ENCODE data around the gene BTLA. TPM values are rescaled to one million over a fixed set of nuclear protein-coding genes. Genes with fewer than 3 reads are reported as not detected.

The BTLA gene
- total and polyA plus RNA-seq, 2 of the 8 experiments (the other 6 are each of a cell fraction or from before 2014, with no cell fraction given), result not detected

DNA sequence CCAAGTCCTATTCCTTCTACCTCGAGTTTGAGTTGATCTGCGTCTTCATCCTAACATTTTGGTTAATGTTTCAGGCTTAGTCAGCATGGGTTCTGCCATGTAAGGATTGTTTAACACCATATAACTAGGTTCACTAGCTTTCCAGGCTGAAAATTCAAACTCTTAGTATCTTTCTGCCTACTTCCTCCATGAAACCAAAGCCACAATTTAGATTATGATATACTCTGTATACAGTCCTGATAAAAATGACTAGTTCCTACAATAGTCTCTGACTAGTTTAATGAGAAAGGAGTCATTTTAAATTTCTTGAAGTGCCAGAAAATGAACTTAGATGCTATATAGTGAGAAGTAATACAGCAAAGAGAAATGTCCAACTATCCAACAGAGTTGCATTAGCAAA, 6.6 kb upstream of the BTLA start:
- no peak overlapping the region for H2AFZ ChIP-seq (ENCODE audit: low read length)
- no peak overlapping the region for H2BK5ac ChIP-seq (ENCODE audit: low read depth, low read length)
- FAIRE-seq (no peak), DNase-seq (ENCODE audit: low read depth in 1 of 2, low spot score in 2 of 2) (no peak)
- H4K91ac ChIP-seq (replicated peaks; ENCODE audit: insufficient read length, low read length), result no peak overlapping the region
- H3K4me1 ChIP-seq (replicated peaks in 1 of 4; ENCODE audit: control insufficient read depth in 3 of 4, insufficient read depth in 4 of 4, low read length in 3 of 4), result 0 out of 7 replicates have a peak, but pooled peaks cover 0 to 2% (median 0%) of the 10 kb centered on the region in 4 experiments
- H2BK15ac ChIP-seq (ENCODE audit: low read length), result no peak overlapping the region
- no peak overlapping the region for H3K14ac ChIP-seq (ENCODE audit: insufficient read length)
- no peaks in the 10 kb centered on the region for H3K79me1 ChIP-seq (ENCODE audit: low read depth, low read length)
- no peaks in the 10 kb centered on the region for H4K20me1 ChIP-seq (replicated peaks in 1 of 2; ENCODE audit: control insufficient read depth in 1 of 2, insufficient read depth in 2 of 2, low read length in 2 of 2)
- no peak overlapping the region for H2BK20ac ChIP-seq (ENCODE audit: low read length)
- H2AK5ac ChIP-seq (ENCODE audit: low read depth, low read length), result no peak overlapping the region
- no peaks in the 10 kb centered on the region for H3K23me2 ChIP-seq (ENCODE audit: low read depth, low read length)
- no peak for TF ChIP-seq JUN (IDR thresholded peaks at IDR 0.05; ENCODE audit: low read depth, low read length)
- TF ChIP-seq, protein P1, sequence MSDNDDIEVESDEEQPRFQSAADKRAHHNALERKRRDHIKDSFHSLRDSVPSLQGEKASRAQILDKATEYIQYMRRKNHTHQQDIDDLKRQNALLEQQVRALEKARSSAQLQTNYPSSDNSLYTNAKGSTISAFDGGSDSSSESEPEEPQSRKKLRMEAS (IDR thresholded peaks at IDR 0.05), result no peak
- H3K4ac ChIP-seq (replicated peaks; ENCODE audit: insufficient read length, low read depth, low read length), result no peak overlapping the region
- ChIA-PET CTCF (ENCODE audit: partially characterized antibody) (interaction anchor here (0.9 kb wide), 1 partner anchor 48 kb away, joined by 3 read pairs; no protein-coding TSS in a partner anchor), POLR2A (ENCODE audit: partially characterized antibody) (no interaction called here)
- no peak overlapping the region for H4K8ac ChIP-seq (ENCODE audit: extremely low read depth, insufficient read depth, low read length)
- H3K4me3 ChIP-seq (ENCODE audit: extremely low read depth in 1 of 4, insufficient read depth in 2 of 4, low read depth in 3 of 4, low read length in 4 of 4), result no peak overlapping the region
- WGBS, 2 experiments (ENCODE audit: extremely low coverage in 1 of 2, insufficient coverage in 1 of 2, insufficient read length in 1 of 2, insufficient replicate concordance in 2 of 2, low coverage in 1 of 2, low lambda C conversion rate in 2 of 2, missing lambda C conversion rate in 1 of 2), result 41% methylated on average over 2 of the region's 2 CpGs; no CpG with 5 or more reads in 1 of the 2 experiments
- no peak overlapping the region for H4K5ac ChIP-seq (ENCODE audit: insufficient read length, low read depth, low read length)
- no peaks in the 10 kb centered on the region for H3K79me2 ChIP-seq (ENCODE audit: control insufficient read depth in 1 of 2, insufficient read depth in 2 of 2, low read length in 2 of 2)
- H3K56ac ChIP-seq (replicated peaks; ENCODE audit: insufficient read length, low read depth, low read length), result no peak overlapping the region
- H3K9ac ChIP-seq (replicated peaks in 1 of 4; ENCODE audit: extremely low read depth in 1 of 4, low read depth in 3 of 4, low read length in 3 of 4), result no peak overlapping the region
- H2BK120ac ChIP-seq (replicated peaks; ENCODE audit: low read depth, low read length), result no peak overlapping the region
- no peak overlapping the region for H3K4me2 ChIP-seq (ENCODE audit: insufficient read depth in 1 of 2, low read depth in 2 of 2, low read length in 2 of 2)
- H3K27me3 ChIP-seq (replicated peaks in 1 of 4; ENCODE audit: control insufficient read depth in 3 of 4, extremely low read depth in 1 of 4, insufficient read depth in 3 of 4, low read length in 3 of 4), result peaks cover 0 to 1% (median 0%) of the 10 kb centered on the region in 4 experiments; a peak in 1 of 7 replicates
- no peaks in the 10 kb centered on the region; a peak in 2 of 8 replicates for H3K36me3 ChIP-seq (ENCODE audit: control insufficient read depth in 2 of 4, insufficient read depth in 4 of 4, low read length in 3 of 4)
- H3K23ac ChIP-seq (ENCODE audit: insufficient read length), result no peak overlapping the region
- H3K27ac ChIP-seq (ENCODE audit: low read depth, low read length), result no peak overlapping the region
- H3K18ac ChIP-seq (ENCODE audit: extremely low read depth, low read length), result no peak overlapping the region
- H3K9me3 ChIP-seq (ENCODE audit: insufficient read depth in 2 of 2, low read depth in 1 of 2, low read length in 1 of 2), result peaks cover 0 to 6% of the 10 kb centered on the region in 2 experiments; a peak in 2 of 4 replicates
- no peak overlapping the region for H2BK12ac ChIP-seq (ENCODE audit: low read depth, low read length)

All from H1 (cell line).